Muscle of back (tissue), 11 donors: ENCODE data around the gene ATAD3B. TPM values are rescaled to one million over a fixed set of nuclear protein-coding genes. Genes with fewer than 3 reads are reported as not detected.
"Not testable (repeated sequence)": the region's sequence is repeated elsewhere in the genome, so short reads cannot be mapped to it uniquely, and the experiment has no call there.

Experiments
- DNase-seq, 3 donors: peaks; one replicate each; pipeline versions ENCODE4 v3.0.0 to v3.0.0-alpha.2; 2013
- polyA plus RNA-seq, 10 donors: library from polyadenylated mRNA; unstranded; fragments of 120-200 nt; gene quantifications; one replicate each; pipeline ENCODE4 v1.2.1, GENCODE V29; 2013; ENCODE audit not compliant: insufficient read length in 10 of 10

ATAD3B gene
- polyA plus RNA-seq, 10 donors, result 8.5 to 14.5 (median 12.0) TPM

DNA sequence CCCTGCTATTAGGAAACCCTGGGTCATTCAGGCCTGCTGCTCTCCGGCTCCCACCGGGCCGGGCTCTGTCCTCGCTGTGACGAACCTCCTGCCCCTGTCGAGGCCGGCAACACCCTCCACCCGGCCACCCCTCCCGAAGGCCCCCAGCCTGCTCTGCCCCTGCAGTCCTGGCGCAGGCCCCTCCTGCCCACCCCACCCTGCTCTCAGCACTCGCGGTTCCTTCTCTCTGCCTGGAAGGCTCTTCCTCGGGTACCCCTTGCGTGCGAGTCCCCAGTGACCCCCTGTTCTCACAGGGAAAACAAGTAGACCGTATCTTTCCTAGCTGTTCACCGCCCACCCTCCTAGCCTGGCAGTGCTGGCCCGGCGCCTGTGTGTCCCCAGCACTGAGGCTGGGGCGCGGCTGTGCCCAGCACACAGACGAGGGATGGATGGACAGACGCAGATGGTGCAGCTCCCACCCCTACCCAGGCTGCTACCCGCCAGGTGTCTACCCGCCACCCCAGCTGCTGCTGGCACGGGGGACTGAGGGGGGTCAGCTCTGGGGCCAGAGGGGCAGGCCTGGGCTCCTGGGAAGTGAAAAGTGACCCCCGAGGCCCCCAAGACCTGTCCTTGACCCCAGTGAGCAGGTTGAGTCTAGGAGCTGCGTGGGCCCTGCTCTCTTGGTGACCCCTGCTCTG lies 39.2 kb upstream of the ATAD3B start:
- DNase-seq, result peak in 2 of 3 donors; percentile 64 to 82

DNA sequence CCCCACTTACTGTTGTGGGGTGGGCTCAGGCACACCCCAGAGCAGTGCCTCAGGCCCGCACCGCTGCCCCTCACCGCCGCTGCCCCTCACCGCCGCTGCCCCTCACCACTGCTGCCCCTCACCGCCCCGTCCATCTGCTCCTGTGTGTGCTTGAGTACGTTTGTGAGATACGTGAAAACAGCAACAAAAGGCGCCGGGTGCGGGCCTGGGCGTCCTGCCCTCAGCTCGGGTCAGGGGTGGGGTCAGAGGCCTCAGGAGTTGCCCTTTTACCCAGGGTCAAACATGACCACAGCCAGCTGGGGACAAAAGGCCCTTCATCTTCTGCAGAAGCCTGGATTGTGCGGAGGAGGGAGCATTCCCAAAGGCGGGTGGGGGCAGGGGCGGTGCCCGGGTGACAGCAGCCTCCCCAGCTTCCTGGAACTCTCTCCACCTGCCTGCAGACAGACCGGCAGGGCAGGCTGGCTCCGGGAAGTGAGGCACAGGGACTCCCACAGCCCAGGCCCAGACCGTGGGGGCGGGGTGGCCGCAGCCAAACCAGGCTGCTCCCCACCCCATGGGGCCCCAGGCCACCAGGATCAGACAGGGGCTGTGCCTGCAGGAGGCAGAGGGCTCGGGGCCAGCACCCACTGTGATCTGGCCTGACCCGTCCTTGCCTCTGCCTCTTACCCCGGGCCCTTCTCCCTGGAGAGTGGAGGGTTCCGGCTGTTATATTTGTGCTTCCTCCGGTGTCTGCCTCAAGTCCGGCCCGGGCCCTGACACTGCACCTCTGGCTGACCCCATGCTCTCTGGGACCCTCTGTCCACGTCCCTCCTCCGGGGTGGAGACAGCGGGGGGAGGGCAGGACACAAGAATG lies 38.4 kb upstream of the ATAD3B start:
- DNase-seq, result peak in 1 of 3 donors; percentile 75

DNA sequence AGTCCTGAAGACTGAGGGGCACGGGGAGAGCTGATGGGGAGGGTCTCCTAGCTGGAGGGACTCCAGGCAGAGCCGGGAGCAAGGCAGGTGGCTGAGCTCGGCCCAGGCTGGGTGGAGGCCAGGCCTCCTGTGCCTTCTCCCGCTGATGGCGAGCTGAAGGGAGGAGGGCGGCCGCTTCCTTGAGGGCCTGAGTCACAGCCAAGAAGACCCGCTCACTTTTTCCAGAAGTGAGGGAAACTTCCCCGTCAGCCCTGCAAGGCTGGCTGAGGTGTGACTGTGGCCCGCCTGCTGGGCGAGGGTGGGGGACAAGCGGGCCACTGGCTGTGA lies 37.8 kb upstream of the ATAD3B start:
- peak in 2 of 3 donors; percentile 82 to 88 for DNase-seq

GRCh38 chr1:1434131-1434823 lies 37.3 kb upstream of the ATAD3B start:
- peak in 2 of 3 donors; percentile 63 to 83 for DNase-seq

DNA sequence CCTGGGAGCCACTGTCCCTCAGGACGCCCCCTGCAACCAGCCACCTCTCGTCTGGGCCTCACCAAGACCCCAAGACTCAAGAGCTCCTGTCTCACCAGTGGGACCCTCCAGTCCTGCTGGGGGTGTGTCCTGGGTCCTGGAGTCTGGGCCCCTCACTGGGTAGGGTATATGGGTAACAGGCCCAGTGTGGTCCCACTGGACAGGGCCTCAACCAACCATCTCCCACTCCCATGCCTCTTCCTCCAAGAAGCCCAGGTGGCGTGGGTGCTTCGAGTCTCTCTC lies 36.8 kb upstream of the ATAD3B start:
- no peak for DNase-seq

DNA sequence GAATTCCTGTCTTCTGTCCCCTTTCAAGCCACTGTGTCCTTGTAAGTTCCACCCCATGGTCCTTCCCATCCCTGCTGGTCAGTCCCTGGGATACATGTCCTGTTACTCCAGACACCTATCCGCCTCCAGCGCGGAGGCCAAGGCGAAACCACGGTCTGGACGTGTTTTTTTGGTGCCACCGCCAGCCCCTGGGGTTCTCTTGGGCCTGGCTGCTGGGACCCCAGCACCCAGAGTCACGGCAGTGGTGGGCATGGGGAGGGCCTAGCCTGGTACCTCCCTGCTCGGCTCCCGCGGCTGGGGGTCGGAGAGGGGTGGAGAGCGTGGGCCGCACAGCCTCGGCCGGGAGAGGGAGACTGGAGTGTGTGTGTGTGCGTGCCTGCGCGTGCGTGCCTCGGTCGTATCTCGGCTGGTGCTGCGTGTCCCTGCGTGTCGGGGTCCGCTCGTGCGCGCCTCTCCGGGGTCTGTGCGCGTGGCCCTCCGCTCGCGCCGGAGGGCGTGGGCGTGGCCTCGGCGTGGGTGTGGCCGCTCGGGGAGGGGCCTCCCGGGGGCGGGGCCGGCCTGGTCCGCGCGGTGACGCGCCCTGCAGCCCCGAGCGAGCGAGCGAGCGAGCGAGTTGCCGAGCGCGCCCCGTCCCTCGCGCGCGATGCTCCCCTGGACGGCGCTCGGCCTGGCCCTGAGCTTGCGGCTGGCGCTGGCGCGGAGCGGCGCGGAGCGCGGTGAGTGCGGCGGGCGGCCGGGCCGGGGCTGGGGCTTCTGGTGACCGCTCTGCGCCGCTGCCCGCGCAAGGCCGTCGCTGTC lies 36.3 kb upstream of the ATAD3B start, which contains the start of gene VWA1:
VWA1 (plus strand) TSS at position 585 of the 798 bp plus-strand sequence; CDS start at position 644, 59 bp downstream.
- peak in 2 of 3 donors; percentile 85 to 90 for DNase-seq

GRCh38 chr1:1435911-1436629 lies 35.5 kb upstream of the ATAD3B start:
- no peak for DNase-seq

DNA sequence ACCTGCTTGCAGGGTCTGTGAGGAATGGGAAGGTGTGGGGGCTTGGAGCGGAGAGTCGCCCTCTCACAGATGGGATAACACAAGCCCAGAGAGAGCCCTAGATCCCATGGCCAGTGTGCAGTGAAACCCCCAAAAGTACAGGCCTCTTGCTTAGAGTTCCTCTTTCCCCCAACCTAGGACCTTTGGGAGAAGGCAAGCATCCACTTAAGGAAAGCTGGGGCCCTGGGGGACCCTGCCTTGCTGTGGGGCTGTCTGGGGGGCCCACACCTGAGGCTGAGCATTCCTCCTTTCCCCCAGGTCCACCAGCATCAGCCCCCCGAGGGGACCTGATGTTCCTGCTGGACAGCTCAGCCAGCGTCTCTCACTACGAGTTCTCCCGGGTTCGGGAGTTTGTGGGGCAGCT lies 34.9 kb upstream of the ATAD3B start:
- no peak for DNase-seq

DNA sequence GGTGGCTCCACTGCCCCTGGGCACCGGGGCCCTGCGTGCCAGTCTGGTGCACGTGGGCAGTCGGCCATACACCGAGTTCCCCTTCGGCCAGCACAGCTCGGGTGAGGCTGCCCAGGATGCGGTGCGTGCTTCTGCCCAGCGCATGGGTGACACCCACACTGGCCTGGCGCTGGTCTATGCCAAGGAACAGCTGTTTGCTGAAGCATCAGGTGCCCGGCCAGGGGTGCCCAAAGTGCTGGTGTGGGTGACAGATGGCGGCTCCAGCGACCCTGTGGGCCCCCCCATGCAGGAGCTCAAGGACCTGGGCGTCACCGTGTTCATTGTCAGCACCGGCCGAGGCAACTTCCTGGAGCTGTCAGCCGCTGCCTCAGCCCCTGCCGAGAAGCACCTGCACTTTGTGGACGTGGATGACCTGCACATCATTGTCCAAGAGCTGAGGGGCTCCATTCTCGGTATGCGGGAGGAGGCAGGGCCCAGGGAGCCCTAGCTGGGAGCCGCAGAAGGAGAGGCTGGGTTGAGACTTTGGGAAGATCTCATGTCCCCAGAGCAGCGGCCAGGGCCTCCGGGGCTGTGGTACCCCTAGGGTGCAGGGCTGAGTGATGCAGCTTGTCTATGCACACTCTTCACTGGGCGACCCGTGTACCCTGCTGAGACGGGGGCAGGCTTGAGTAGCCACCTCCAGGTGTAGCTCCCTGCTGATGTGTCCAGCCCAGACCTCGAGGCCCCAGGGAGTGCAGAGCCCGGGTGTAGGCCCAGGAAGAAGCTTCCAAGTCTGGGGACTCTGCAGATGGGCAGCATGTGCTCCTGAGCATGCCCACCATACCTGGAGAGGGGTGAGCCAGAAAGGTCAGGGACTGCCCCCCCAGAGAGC lies 34.3 kb upstream of the ATAD3B start:
- DNase-seq, result peak in 1 of 3 donors; percentile 4

- peak in 1 of 3 donors; percentile 23 for DNase-seq
These were observed 33.6 kb upstream of the ATAD3B start for GRCh38 chr1:1437904-1438376.

DNA sequence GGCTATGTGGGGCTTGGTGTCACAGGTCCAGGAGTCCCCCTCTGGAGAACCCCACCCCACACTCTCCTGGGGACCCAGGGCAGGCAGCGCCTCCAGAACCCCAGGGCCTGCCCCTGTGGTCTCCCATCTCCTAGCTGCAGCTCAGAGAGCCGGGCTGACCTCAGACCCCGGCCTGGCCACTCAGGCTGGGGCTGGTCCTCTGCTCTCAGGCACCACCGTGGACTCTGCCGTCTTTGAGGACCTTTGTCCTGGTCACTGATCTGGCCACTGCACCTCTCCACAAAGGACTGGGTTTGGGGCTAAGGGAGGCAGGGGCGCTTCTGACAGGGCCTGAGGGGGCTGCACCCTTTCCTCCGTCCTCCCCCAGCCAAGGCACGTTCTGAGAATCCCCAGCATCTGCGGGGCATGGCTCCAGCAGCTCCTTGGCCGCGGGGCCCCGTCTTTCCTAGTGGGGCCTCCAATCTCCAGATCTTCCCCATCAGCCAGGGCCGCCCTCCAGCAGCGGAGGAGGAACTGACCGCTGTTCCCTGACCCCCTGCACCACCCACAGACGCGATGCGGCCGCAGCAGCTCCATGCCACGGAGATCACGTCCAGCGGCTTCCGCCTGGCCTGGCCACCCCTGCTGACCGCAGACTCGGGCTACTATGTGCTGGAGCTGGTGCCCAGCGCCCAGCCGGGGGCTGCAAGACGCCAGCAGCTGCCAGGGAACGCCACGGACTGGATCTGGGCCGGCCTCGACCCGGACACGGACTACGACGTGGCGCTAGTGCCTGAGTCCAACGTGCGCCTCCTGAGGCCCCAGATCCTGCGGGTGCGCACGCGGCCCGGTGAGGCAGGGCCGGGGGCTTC lies 32.8 kb upstream of the ATAD3B start:
- DNase-seq, result peak in 1 of 3 donors; percentile 81

GRCh38 chr1:1439546-1440261 lies 31.9 kb upstream of the ATAD3B start:
- no peak for DNase-seq

- DNase-seq, result peak in 1 of 3 donors; percentile 70
These were observed 31.1 kb upstream of the ATAD3B start for GRCh38 chr1:1440262-1441001.

- peak in 1 of 3 donors; percentile 54 for DNase-seq
These were observed 30.3 kb upstream of the ATAD3B start for GRCh38 chr1:1441002-1441888.

GRCh38 chr1:1442069-1442770 lies 29.3 kb upstream of the ATAD3B start:
- peak in 1 of 3 donors; percentile 42 for DNase-seq

DNA sequence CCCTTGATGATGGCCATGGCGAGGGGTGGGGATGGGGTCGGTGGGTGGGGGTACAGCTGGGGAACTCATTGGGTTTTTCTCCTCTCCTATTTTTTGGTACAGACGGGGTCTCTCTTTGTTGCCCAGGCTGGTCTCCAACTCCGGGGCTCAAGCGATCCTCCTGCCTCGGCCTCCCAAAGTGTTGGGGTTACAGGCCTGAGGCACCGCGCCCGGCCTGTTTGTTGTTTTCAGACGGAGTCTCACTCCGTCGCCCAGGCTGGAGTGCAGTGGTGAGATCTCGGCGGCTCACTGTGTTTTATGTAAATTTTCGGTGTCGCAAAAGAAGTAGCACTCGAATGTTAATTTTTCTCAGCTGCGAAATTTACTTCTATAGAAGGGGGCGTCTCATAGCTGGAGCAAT lies 24.9 kb upstream of the ATAD3B start:
- not testable (repeated sequence) for DNase-seq
